ENCODE data around the gene TBC1D17.

GRCh38 chr19:49839713-49840112, 37.8 kb upstream of the TBC1D17 start:
- TF ChIP-seq POLR2A (IDR thresholded peaks at IDR 0.05; ENCODE audit: low read depth, low read length) (no peak), POLR2AphosphoS5 (IDR thresholded peaks at IDR 0.05; ENCODE audit: low read depth, low read length) (no peak), TAF1 (IDR thresholded peaks at IDR 0.05; ENCODE audit: low read depth, low read length) (no peak), SPI1 (IDR thresholded peaks at IDR 0.05; ENCODE audit: low read depth, low read length) (no peak)

Measured in GM12891 (cell line).